ENCODE data around the gene INVS. TPM values are rescaled to one million over a fixed set of nuclear protein-coding genes. Genes with fewer than 3 reads are reported as not detected.

The INVS gene
- total and polyA plus RNA-seq, 2 of the 13 experiments (the other 11 are each of a cell fraction or from before 2014, with no cell fraction given) = 11.3 to 16.3 TPM

DNA sequence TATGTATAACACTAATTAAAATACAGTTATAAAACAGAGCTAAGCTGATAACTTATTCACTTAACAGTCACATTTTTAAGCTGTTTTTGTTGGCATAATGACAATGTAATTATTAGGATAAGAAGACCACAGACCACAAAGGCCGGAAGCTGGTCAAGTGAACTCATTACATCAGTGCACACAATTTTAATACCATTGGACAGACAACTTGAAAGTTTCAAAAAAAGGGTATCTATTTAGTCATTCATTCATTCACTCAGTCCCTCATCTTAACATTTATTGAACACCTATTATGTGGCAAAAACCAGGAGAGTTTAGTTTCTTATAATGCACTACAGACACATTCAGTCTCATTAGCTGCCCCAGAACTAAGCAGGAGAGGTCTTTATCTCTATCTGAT is 11.8 kb upstream of the INVS start:
- in situ Hi-C loops (cut with HindIII; ENCODE audit: extremely low pct_ligation_motif_present, low pct_unique_long_range_greater_than_20kb) = no loop called here
- intact Hi-C loops (cut with micrococcal nuclease; ENCODE audit: unreplicated experiment) = no loop called here
- H3K4me3 ChIP-seq (replicated peaks in 1 of 3; ENCODE audit: insufficient read depth in 1 of 3, low read depth in 2 of 3, low read length in 3 of 3) = no peak overlapping the region
- no peaks in the 10 kb centered on the region; the same call in 1 of the 2 replicates for H4K20me1 ChIP-seq (ENCODE audit: insufficient read depth, low read length)
- BruUV-seq (replicated peaks) = no TSS peak
- no peak for ATAC-seq
- 92% methylated on average over 1 of the region's 1 CpG for WGBS (ENCODE audit: low lambda C conversion rate)
- ChIA-PET CTCF (ENCODE audit: low intra/inter-chr PET ratio, low total read pairs) (no interaction called here), POLR2A (interaction anchor here (1.2 kb wide), 1 partner anchor 12 kb away, joined by 4 read pairs; the partner anchor contains the start of genes ERP44 and INVS)
- H3K9me3 ChIP-seq (ENCODE audit: low read length) = no peaks in the 10 kb centered on the region
- DNase-seq (ENCODE audit: low spot score) = no peak
- H3K4me1 ChIP-seq (ENCODE audit: insufficient read depth, low read length) = no peaks in the 10 kb centered on the region; the same call in 1 of the 2 replicates
- H3K9ac ChIP-seq (ENCODE audit: insufficient read depth, low read depth, low read length) = no peak overlapping the region
- no peaks in the 10 kb centered on the region for H3K36me3 ChIP-seq (replicated peaks in 1 of 2; ENCODE audit: control insufficient read depth in 1 of 2, insufficient read depth in 2 of 2, low read length in 2 of 2)
- FAIRE-seq = no peak
- H2AFZ ChIP-seq (ENCODE audit: low read length) = no peak overlapping the region
- H3K4me2 ChIP-seq (ENCODE audit: low read depth, low read length) = no peak overlapping the region
- no peak overlapping the region for H3K27ac ChIP-seq (ENCODE audit: extremely low read length, insufficient read depth, low read length)
- TF ChIP-seq NFKB2 (CRISPR knock-in tag; IDR thresholded peaks at IDR 0.05; ENCODE audit: borderline replicate concordance) (no peak), GPN1 (CRISPR knock-in tag; IDR thresholded peaks at IDR 0.05; ENCODE audit: borderline replicate concordance) (no peak), ISL2 (CRISPR knock-in tag; IDR thresholded peaks at IDR 0.05) (no peak), ZSCAN30 (CRISPR knock-in tag; IDR thresholded peaks at IDR 0.05) (no peak), GTF2F1 (IDR thresholded peaks at IDR 0.05; ENCODE audit: low read length) (no peak), FOXC1 (CRISPR knock-in tag; IDR thresholded peaks at IDR 0.05; ENCODE audit: borderline replicate concordance) (no peak)
- TF ChIP-seq, protein P1, sequence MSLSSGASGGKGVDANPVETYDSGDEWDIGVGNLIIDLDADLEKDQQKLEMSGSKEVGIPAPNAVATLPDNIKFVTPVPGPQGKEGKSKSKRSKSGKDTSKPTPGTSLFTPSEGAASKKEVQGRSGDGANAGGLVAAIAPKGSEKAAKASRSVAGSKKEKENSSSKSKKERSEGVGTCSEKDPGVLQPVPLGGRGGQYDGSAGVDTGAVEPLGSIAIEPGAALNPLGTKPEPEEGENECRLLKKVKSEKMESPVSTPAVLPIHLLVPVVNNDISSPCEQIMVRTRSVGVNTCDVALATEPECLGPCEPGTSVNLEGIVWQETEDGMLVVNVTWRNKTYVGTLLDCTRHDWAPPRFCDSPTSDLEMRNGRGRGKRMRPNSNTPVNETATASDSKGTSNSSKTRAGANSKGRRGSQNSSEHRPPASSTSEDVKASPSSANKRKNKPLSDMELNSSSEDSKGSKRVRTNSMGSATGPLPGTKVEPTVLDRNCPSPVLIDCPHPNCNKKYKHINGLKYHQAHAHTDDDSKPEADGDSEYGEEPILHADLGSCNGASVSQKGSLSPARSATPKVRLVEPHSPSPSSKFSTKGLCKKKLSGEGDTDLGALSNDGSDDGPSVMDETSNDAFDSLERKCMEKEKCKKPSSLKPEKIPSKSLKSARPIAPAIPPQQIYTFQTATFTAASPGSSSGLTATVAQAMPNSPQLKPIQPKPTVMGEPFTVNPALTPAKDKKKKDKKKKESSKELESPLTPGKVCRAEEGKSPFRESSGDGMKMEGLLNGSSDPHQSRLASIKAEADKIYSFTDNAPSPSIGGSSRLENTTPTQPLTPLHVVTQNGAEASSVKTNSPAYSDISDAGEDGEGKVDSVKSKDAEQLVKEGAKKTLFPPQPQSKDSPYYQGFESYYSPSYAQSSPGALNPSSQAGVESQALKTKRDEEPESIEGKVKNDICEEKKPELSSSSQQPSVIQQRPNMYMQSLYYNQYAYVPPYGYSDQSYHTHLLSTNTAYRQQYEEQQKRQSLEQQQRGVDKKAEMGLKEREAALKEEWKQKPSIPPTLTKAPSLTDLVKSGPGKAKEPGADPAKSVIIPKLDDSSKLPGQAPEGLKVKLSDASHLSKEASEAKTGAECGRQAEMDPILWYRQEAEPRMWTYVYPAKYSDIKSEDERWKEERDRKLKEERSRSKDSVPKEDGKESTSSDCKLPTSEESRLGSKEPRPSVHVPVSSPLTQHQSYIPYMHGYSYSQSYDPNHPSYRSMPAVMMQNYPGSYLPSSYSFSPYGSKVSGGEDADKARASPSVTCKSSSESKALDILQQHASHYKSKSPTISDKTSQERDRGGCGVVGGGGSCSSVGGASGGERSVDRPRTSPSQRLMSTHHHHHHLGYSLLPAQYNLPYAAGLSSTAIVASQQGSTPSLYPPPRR (CRISPR knock-in tag; IDR thresholded peaks at IDR 0.05; ENCODE audit: borderline replicate concordance) = no peak
- H3K79me2 ChIP-seq (ENCODE audit: insufficient read depth, low read length) = peaks cover 85% of the 10 kb centered on the region
- no peaks in the 10 kb centered on the region for H3K27me3 ChIP-seq (ENCODE audit: control insufficient read depth in 1 of 2, insufficient read depth in 2 of 2, low read length in 2 of 2)

All from HepG2 (cell line).